22Rv1 (cell line): ENCODE data around the gene ESR2.

ENCODE experiments used
- H3K27ac ChIP-seq: fragments of 450-650 bp; 2 replicates; pipeline ENCODE4 v1.5.1; 2017
- CTCF ChIP-seq: fragments of 450-650 bp; IDR thresholded peaks from 2 replicates; pipeline ENCODE4 v1.5.1; 2017; ENCODE audit warnings: mild to moderate bottlenecking
- ZFX ChIP-seq: fragments of 450-650 bp; IDR thresholded peaks from 2 replicates; pipeline ENCODE4 v1.6.1; 2017; ENCODE audit warnings: antibody characterized with exemption, borderline replicate concordance

ESR2 gene

GRCh38 chr14:64074961-64075612, 219.1 kb downstream of the ESR2 start:
- TF ChIP-seq CTCF (no peak), ZFX (no peak)
- no peak overlapping the region for H3K27ac ChIP-seq

GRCh38 chr14:64069634-64070359, 224.4 kb downstream of the ESR2 start:
- no peak for TF ChIP-seq ZFX
- TF ChIP-seq CTCF = no peak
- H3K27ac ChIP-seq = no peak overlapping the region

- no peak for TF ChIP-seq CTCF
- no peak for TF ChIP-seq ZFX
- H3K27ac ChIP-seq = no peak overlapping the region
Measured at GRCh38 chr14:64064447-64064846, 229.7 kb downstream of the ESR2 start.

GRCh38 chr14:64062381-64063115, 231.6 kb downstream of the ESR2 start:
- no peak for TF ChIP-seq ZFX
- TF ChIP-seq CTCF = no peak
- H3K27ac ChIP-seq = no peak overlapping the region

- no peak for TF ChIP-seq ZFX
- H3K27ac ChIP-seq = no peak overlapping the region
Measured at GRCh38 chr14:64061706-64062105, 232.5 kb downstream of the ESR2 start.

GRCh38 chr14:64061115-64061514, 233.1 kb downstream of the ESR2 start:
- no peak overlapping the region for H3K27ac ChIP-seq
- TF ChIP-seq CTCF (no peak), ZFX (no peak)

- TF ChIP-seq ZFX (no peak), CTCF (peak; percentile 43)
- no peak overlapping the region for H3K27ac ChIP-seq
Measured at GRCh38 chr14:64060648-64061096, 233.5 kb downstream of the ESR2 start.
